Retinal pigment epithelial cell (primary cell): ENCODE measurements around the gene RILP.

ENCODE experiments used
- DNase-seq: peaks from one replicate; pipeline ENCODE4 v3.0.0-alpha.2; 2010; ENCODE audit warnings: low read depth
- H3K4me3 ChIP-seq: 2 replicates; pipeline ENCODE4 v1.5.1; 2011; ENCODE audit warnings: mild to moderate bottlenecking, low read length, control low read depth, moderate library complexity
- TF ChIP-seq, protein P1 (sequence below): conservative IDR thresholded peaks from 2 replicates; pipeline ENCODE4 v1.5.1; 2011; ENCODE audit warnings: low read depth, low read length, control low read depth, inconsistent platforms

RILP gene

DNA sequence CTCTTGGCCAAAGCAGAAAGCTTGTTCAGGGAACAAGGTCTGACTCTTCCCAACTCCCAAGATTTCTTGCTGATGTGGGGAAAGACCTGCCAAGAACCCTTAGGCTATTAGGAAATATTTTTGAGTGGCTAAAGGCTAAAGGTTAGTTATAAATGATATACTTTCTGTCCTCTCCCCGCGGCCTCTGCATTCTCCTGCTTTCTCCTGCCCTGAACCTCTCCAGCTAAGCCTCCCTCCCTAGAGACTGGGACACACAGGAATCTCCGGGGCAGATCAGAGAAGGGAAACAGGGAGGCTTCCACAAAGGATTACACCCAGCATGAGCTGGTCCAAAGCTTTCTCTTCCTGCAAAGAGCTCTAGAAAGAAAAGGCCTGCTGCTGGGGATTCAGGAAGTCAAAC is 23.3 kb downstream of the RILP start:
- TF ChIP-seq, protein P1, sequence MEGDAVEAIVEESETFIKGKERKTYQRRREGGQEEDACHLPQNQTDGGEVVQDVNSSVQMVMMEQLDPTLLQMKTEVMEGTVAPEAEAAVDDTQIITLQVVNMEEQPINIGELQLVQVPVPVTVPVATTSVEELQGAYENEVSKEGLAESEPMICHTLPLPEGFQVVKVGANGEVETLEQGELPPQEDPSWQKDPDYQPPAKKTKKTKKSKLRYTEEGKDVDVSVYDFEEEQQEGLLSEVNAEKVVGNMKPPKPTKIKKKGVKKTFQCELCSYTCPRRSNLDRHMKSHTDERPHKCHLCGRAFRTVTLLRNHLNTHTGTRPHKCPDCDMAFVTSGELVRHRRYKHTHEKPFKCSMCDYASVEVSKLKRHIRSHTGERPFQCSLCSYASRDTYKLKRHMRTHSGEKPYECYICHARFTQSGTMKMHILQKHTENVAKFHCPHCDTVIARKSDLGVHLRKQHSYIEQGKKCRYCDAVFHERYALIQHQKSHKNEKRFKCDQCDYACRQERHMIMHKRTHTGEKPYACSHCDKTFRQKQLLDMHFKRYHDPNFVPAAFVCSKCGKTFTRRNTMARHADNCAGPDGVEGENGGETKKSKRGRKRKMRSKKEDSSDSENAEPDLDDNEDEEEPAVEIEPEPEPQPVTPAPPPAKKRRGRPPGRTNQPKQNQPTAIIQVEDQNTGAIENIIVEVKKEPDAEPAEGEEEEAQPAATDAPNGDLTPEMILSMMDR, result no peak
- no peak overlapping the region for H3K4me3 ChIP-seq
- DNase-seq, result no peak

- no peak for DNase-seq
- H3K4me3 ChIP-seq, result no peak overlapping the region
- TF ChIP-seq, protein P1, result no peak
These were observed 24.1 kb downstream of the RILP start for GRCh38 chr17:1625581-1625980.

- H3K4me3 ChIP-seq, result no peak overlapping the region
- TF ChIP-seq, protein P1, result no peak
- DNase-seq, result no peak
These were observed 24.6 kb downstream of the RILP start for GRCh38 chr17:1625053-1625452.

- TF ChIP-seq, protein P1, result no peak
- no peak overlapping the region for H3K4me3 ChIP-seq
- no peak for DNase-seq
These were observed 25.0 kb downstream of the RILP start for GRCh38 chr17:1624650-1625049.

DNA sequence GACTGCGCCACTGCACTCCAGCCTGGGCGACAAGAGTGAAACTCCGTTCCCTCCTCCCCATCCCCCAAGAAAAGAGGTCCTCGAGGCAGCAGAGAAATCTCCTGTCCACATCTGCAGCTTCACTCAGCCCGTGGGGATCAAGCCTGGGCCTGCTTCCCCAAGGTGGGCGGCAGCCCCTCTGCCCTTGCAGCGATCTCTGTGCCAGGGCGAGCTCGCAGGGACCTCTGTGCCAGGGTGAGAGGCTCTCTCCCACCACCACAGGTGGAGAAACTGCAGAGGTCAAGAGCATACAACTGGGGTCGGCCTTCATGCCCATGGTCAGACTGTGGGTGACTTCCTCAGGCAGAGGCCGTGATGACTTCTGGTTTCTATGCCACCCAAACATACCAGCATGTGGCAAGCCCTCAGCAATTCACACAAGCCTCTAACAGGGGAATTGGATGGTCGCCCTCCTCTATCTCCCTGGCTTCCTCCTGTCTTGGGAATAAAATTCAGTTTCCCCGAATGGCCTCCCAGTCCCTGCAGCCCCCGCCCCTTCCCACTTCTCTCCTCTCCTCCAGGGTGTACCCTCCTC is 26.5 kb downstream of the RILP start:
- no peak overlapping the region for H3K4me3 ChIP-seq
- DNase-seq, result no peak
- TF ChIP-seq, protein P1, result no peak

GRCh38 chr17:1621273-1621954 is 28.3 kb downstream of the RILP start:
- no peak for DNase-seq
- TF ChIP-seq, protein P1, result no peak
- no peak overlapping the region for H3K4me3 ChIP-seq

GRCh38 chr17:1620486-1620885 is 29.2 kb downstream of the RILP start:
- TF ChIP-seq, protein P1, result no peak
- DNase-seq, result no peak
- no peak overlapping the region for H3K4me3 ChIP-seq
